ENCODE results near the gene SPEN. TPM values are rescaled to one million over a fixed set of nuclear protein-coding genes. Genes with fewer than 3 reads are reported as not detected.

Gene SPEN
- total RNA-seq, 4 donors from 2014 or later, result 18.8 to 104 (median 73.8) TPM

DNA sequence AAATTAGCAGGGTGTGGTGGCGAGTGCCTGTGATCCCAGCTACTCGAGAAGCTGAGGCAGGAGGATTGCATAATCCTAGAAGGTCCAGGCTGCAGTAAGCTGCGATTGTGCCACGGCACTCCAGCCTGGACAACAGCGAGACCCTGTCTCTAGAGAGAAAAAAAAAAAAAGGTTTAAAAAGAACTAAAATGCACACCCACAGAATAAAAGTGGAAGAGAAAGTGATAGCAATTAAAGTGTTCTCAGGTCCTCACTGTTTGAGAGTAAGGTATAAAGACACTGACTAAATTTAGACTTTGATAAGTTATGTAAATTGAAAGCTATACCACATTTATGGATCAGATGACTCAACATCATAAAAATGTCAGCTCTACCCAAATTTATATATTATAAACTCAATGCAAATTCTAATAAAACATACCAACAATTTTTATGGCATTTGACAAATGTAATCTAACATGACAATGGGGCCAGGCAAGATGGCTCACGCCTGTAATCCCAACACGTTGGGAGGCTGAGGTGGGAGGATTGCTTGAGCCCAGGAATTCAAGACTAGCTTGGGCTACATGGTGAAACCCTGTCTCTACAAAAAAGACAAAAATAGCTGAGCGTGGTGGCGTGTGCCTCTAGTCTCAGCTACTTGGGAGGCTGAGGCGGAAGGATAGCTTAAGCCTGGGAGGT is 116.6 kb downstream of the SPEN start:
- no peaks in the 10 kb centered on the region for H3K27me3 ChIP-seq
- no peak overlapping the region for H3K27ac ChIP-seq
- H3K9me3 ChIP-seq, result no peaks in the 10 kb centered on the region
- DNase-seq, result no peak
- intact Hi-C loops (cut with DNase I; ENCODE audit: low total_unique reads), result no loop called here
- no peaks in the 10 kb centered on the region for H3K36me3 ChIP-seq
- H3K4me1 ChIP-seq, result peaks cover 0 to 7% of the 10 kb centered on the region in 2 donors
- H3K4me3 ChIP-seq, result no peak overlapping the region
- TF ChIP-seq CTCF (IDR thresholded peaks at IDR 0.05), result no peak

GRCh38 chr1:15965228-15965767 is 117.8 kb downstream of the SPEN start:
- TF ChIP-seq POLR2A (IDR thresholded peaks at IDR 0.05), result no peak
- TF ChIP-seq CTCF (IDR thresholded peaks at IDR 0.05), result no peak
- DNase-seq, result no peak
- peaks cover 0 to 6% of the 10 kb centered on the region in 2 donors for H3K4me1 ChIP-seq
- no peaks in the 10 kb centered on the region for H3K36me3 ChIP-seq
- H3K27ac ChIP-seq, result peak overlapping the region; percentile 41 to 53
- no peaks in the 10 kb centered on the region for H3K9me3 ChIP-seq
- intact Hi-C loops (cut with DNase I; ENCODE audit: low total_unique reads), result no loop called here
- H3K4me3 ChIP-seq, result no peak overlapping the region
- no peaks in the 10 kb centered on the region for H3K27me3 ChIP-seq

DNA sequence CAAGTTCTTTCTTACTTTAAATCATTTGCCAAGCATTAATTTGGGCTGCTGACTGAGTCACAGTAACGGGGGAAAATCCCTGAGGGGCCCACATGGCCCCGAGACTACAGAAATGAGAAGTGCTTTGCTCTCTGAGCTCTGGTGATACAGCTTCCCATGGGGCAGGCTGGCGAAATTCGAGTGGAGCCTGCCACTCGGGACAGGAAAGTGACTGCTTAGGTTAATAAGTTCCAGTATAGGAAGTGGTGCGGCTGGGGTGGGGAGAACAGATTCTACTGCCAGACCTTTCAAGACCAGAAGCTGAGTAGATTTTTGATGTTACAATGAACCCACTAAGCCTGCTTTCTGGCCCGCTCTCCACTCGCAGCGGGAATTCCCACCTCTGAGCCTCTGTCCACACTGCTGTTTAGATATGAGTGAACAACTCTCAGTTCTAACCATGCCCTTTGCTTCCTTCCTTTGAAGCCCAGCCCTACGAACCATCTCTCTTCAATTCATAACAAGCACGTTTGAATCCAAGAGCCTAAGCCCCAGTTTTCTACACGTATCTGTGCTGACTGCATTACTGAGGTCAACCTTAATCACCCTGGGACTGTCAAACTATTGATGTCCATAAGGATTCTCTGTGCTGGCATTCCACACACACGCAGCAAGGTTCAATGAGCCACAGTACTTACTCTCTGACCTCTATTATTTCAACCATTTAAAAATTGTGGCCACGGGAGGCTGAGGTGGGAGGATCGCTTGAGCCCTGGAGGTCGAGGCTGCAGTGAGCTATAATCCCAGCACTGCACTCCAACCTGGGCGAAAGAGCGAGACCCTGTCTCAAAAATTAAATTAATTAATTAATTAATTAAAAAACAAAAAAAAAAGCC is 118.8 kb downstream of the SPEN start:
- TF ChIP-seq POLR2A (IDR thresholded peaks at IDR 0.05) (no peak), CTCF (IDR thresholded peaks at IDR 0.05) (no peak)
- Histone ChIP-seq H3K4me3 (no peak overlapping the region), H3K27me3 (no peaks in the 10 kb centered on the region), H3K9me3 (no peaks in the 10 kb centered on the region), H3K36me3 (no peaks in the 10 kb centered on the region), H3K4me1 (peaks cover 0 to 6% of the 10 kb centered on the region in 2 donors), H3K27ac (peak overlapping the region; percentile 41 to 53)
- intact Hi-C loops (cut with DNase I; ENCODE audit: low total_unique reads), result no loop called here
- DNase-seq, result no peak

- Histone ChIP-seq H3K9me3 (no peaks in the 10 kb centered on the region), H3K4me3 (no peak overlapping the region), H3K36me3 (no peaks in the 10 kb centered on the region), H3K27me3 (no peaks in the 10 kb centered on the region), H3K4me1 (peaks cover 0 to 6% of the 10 kb centered on the region in 2 donors), H3K27ac (peak overlapping the region in 1 of 2 donors; percentile 53)
- TF ChIP-seq POLR2A (IDR thresholded peaks at IDR 0.05), result no peak
- TF ChIP-seq CTCF (IDR thresholded peaks at IDR 0.05), result no peak
- intact Hi-C loops (cut with DNase I; ENCODE audit: low total_unique reads), result no loop called here
- no peak for DNase-seq
Measured at GRCh38 chr1:15966956-15967344, 119.4 kb downstream of the SPEN start.

- no peak for TF ChIP-seq POLR2A (IDR thresholded peaks at IDR 0.05)
- no peak for TF ChIP-seq CTCF (IDR thresholded peaks at IDR 0.05)
- H3K4me3 ChIP-seq, result no peak overlapping the region
- H3K9me3 ChIP-seq, result no peaks in the 10 kb centered on the region
Measured at GRCh38 chr1:15968172-15968571, 120.7 kb downstream of the SPEN start.

More at GRCh38 chr1:15968172-15968571, 120.7 kb downstream of the SPEN start:
- Histone ChIP-seq H3K36me3 (no peaks in the 10 kb centered on the region), H3K27me3 (no peaks in the 10 kb centered on the region), H3K4me1 (peaks cover 0 to 6% of the 10 kb centered on the region in 2 donors), H3K27ac (no peak overlapping the region)
- DNase-seq, result no peak
- intact Hi-C loops (cut with DNase I; ENCODE audit: low total_unique reads), result no loop called here

All from uterus (tissue), 4 donors.